ENCODE measurements around the gene NEDD4L.

Gene NEDD4L

GRCh38 chr18:58249712-58250111, 205.7 kb downstream of the NEDD4L start:
- H2AK5ac ChIP-seq (ENCODE audit: low read length) = no peak overlapping the region
- no peak for DNase-seq
- H4K8ac ChIP-seq (ENCODE audit: low read depth, low read length) = no peak overlapping the region
- no CpG with 5 or more reads among the region's 1 CpG for WGBS (ENCODE audit: extremely low coverage, insufficient coverage, insufficient read length)
- H2BK120ac ChIP-seq (ENCODE audit: insufficient read depth, low read length, poor library complexity) = no peak overlapping the region
- no peak overlapping the region for H4K91ac ChIP-seq (ENCODE audit: low read depth, low read length)
- peaks cover 0 to 7% of the 10 kb centered on the region in 2 experiments for H3K36me3 ChIP-seq (ENCODE audit: control insufficient read depth in 1 of 2, insufficient read depth in 2 of 2, low read length in 2 of 2)
- no peak overlapping the region for H3K27ac ChIP-seq (ENCODE audit: low read depth, low read length)
- peaks cover 3% of the 10 kb centered on the region for H3K79me1 ChIP-seq (ENCODE audit: low read length)
- no peak overlapping the region for H3K14ac ChIP-seq (ENCODE audit: low read length)
- H3K79me2 ChIP-seq (ENCODE audit: control insufficient read depth, insufficient read depth, low read length, poor library complexity) = no peaks in the 10 kb centered on the region
- no peak overlapping the region for H3K4ac ChIP-seq (ENCODE audit: low read depth, low read length)
- no peak overlapping the region for H2BK12ac ChIP-seq (ENCODE audit: low read length)
- H3K27me3 ChIP-seq (ENCODE audit: insufficient read depth, low read length) = no peaks in the 10 kb centered on the region
- no peak overlapping the region for H3K4me2 ChIP-seq (ENCODE audit: low read length)
- no peak overlapping the region for H3K4me3 ChIP-seq (ENCODE audit: low read depth, low read length)
- no peak overlapping the region for H4K12ac ChIP-seq (ENCODE audit: low read depth, low read length)
- no peak overlapping the region for H2AFZ ChIP-seq (ENCODE audit: insufficient read depth, low read length, poor library complexity)
- no peaks in the 10 kb centered on the region for H3K9me3 ChIP-seq (ENCODE audit: insufficient read depth, low read depth, low read length)
- no peak overlapping the region for H3K23ac ChIP-seq (ENCODE audit: low read length)
- H3K9ac ChIP-seq (ENCODE audit: low read length) = no peak overlapping the region
- H3K4me1 ChIP-seq (ENCODE audit: control insufficient read depth in 1 of 2, insufficient read depth in 2 of 2, low read length in 2 of 2) = peaks cover 5 to 8% of the 10 kb centered on the region in 2 experiments
- no peak overlapping the region for H2BK5ac ChIP-seq (ENCODE audit: low read depth, low read length, poor library complexity)
- no peak overlapping the region for H3K18ac ChIP-seq (ENCODE audit: low read length)

- H3K27me3 ChIP-seq (ENCODE audit: insufficient read depth, low read length) = no peaks in the 10 kb centered on the region
- no peak overlapping the region for H3K4me2 ChIP-seq (ENCODE audit: low read length)
- H3K4me1 ChIP-seq (ENCODE audit: control insufficient read depth in 1 of 2, insufficient read depth in 2 of 2, low read length in 2 of 2) = peaks cover 12 to 15% of the 10 kb centered on the region in 2 experiments
- no peak overlapping the region for H3K23ac ChIP-seq (ENCODE audit: low read length)
- H3K4ac ChIP-seq (ENCODE audit: low read depth, low read length) = no peak overlapping the region
- no peak overlapping the region for H3K14ac ChIP-seq (ENCODE audit: low read length)
- no peak overlapping the region for H4K91ac ChIP-seq (ENCODE audit: low read depth, low read length)
- no peaks in the 10 kb centered on the region for H3K9me3 ChIP-seq (ENCODE audit: insufficient read depth, low read depth, low read length)
- H3K9ac ChIP-seq (ENCODE audit: low read length) = no peak overlapping the region
- no peak overlapping the region for H3K18ac ChIP-seq (ENCODE audit: low read length)
- H3K79me1 ChIP-seq (ENCODE audit: low read length) = peaks cover 9% of the 10 kb centered on the region
- H2BK120ac ChIP-seq (ENCODE audit: insufficient read depth, low read length, poor library complexity) = no peak overlapping the region
- H2BK12ac ChIP-seq (ENCODE audit: low read length) = no peak overlapping the region
- peak in 1 of 2 donors; percentile 53 for DNase-seq
- H3K36me3 ChIP-seq (ENCODE audit: control insufficient read depth in 1 of 2, insufficient read depth in 2 of 2, low read length in 2 of 2) = peaks cover 13 to 17% of the 10 kb centered on the region in 2 experiments
- H3K4me3 ChIP-seq (ENCODE audit: low read depth, low read length) = no peak overlapping the region
- WGBS (ENCODE audit: extremely low coverage, insufficient coverage, insufficient read length) = no CpG with 5 or more reads among the region's 2 CpGs
- no peak overlapping the region for H4K12ac ChIP-seq (ENCODE audit: low read depth, low read length)
- no peak overlapping the region for H2AFZ ChIP-seq (ENCODE audit: insufficient read depth, low read length, poor library complexity)
- no peak overlapping the region for H3K27ac ChIP-seq (ENCODE audit: low read depth, low read length)
- H4K8ac ChIP-seq (ENCODE audit: low read depth, low read length) = no peak overlapping the region
- no peak overlapping the region for H2AK5ac ChIP-seq (ENCODE audit: low read length)
- no peak overlapping the region for H2BK5ac ChIP-seq (ENCODE audit: low read depth, low read length, poor library complexity)
- H3K79me2 ChIP-seq (ENCODE audit: control insufficient read depth, insufficient read depth, low read length, poor library complexity) = peaks cover 4% of the 10 kb centered on the region
Observed at GRCh38 chr18:58251416-58251815, 207.4 kb downstream of the NEDD4L start.

- Histone ChIP-seq H2AFZ (ENCODE audit: insufficient read depth, low read length, poor library complexity) (no peak overlapping the region), H4K8ac (ENCODE audit: low read depth, low read length) (no peak overlapping the region), H3K4me1 (ENCODE audit: control insufficient read depth in 1 of 2, insufficient read depth in 2 of 2, low read length in 2 of 2) (peaks cover 11 to 14% of the 10 kb centered on the region in 2 experiments), H2BK120ac (ENCODE audit: insufficient read depth, low read length, poor library complexity) (no peak overlapping the region), H2BK12ac (ENCODE audit: low read length) (no peak overlapping the region), H3K4ac (ENCODE audit: low read depth, low read length) (no peak overlapping the region), H2AK5ac (ENCODE audit: low read length) (no peak overlapping the region), H3K14ac (ENCODE audit: low read length) (no peak overlapping the region), H3K36me3 (ENCODE audit: control insufficient read depth in 1 of 2, insufficient read depth in 2 of 2, low read length in 2 of 2) (peaks cover 16 to 20% of the 10 kb centered on the region in 2 experiments), H3K79me1 (ENCODE audit: low read length) (peaks cover 9% of the 10 kb centered on the region), H3K27me3 (ENCODE audit: insufficient read depth, low read length) (no peaks in the 10 kb centered on the region), H3K9ac (ENCODE audit: low read length) (no peak overlapping the region), H2BK5ac (ENCODE audit: low read depth, low read length, poor library complexity) (no peak overlapping the region), H3K18ac (ENCODE audit: low read length) (no peak overlapping the region), H3K23ac (ENCODE audit: low read length) (no peak overlapping the region), H3K79me2 (ENCODE audit: control insufficient read depth, insufficient read depth, low read length, poor library complexity) (peaks cover 4% of the 10 kb centered on the region), H3K9me3 (ENCODE audit: insufficient read depth, low read depth, low read length) (no peaks in the 10 kb centered on the region), H4K12ac (ENCODE audit: low read depth, low read length) (no peak overlapping the region), H3K4me3 (ENCODE audit: low read depth, low read length) (no peak overlapping the region), H3K27ac (ENCODE audit: low read depth, low read length) (no peak overlapping the region), H3K4me2 (ENCODE audit: low read length) (no peak overlapping the region), H4K91ac (ENCODE audit: low read depth, low read length) (no peak overlapping the region)
- DNase-seq = no peak
- no CpG with 5 or more reads among the region's 6 CpGs for WGBS (ENCODE audit: extremely low coverage, insufficient coverage, insufficient read length)
Observed at GRCh38 chr18:58252166-58252565, 208.1 kb downstream of the NEDD4L start.

- Histone ChIP-seq H3K18ac (ENCODE audit: low read length) (no peak overlapping the region), H3K23ac (ENCODE audit: low read length) (no peak overlapping the region), H3K4me1 (ENCODE audit: control insufficient read depth in 1 of 2, insufficient read depth in 2 of 2, low read length in 2 of 2) (peaks cover 7 to 12% of the 10 kb centered on the region in 2 experiments), H3K14ac (ENCODE audit: low read length) (no peak overlapping the region), H3K79me1 (ENCODE audit: low read length) (peaks cover 6% of the 10 kb centered on the region), H2BK120ac (ENCODE audit: insufficient read depth, low read length, poor library complexity) (no peak overlapping the region), H4K12ac (ENCODE audit: low read depth, low read length) (no peak overlapping the region), H3K4me3 (ENCODE audit: low read depth, low read length) (no peak overlapping the region), H4K91ac (ENCODE audit: low read depth, low read length) (no peak overlapping the region), H3K9me3 (ENCODE audit: insufficient read depth, low read depth, low read length) (no peaks in the 10 kb centered on the region), H2AFZ (ENCODE audit: insufficient read depth, low read length, poor library complexity) (no peak overlapping the region), H2BK12ac (ENCODE audit: low read length) (no peak overlapping the region), H3K4me2 (ENCODE audit: low read length) (no peak overlapping the region), H3K79me2 (ENCODE audit: control insufficient read depth, insufficient read depth, low read length, poor library complexity) (peaks cover 4% of the 10 kb centered on the region), H3K36me3 (ENCODE audit: control insufficient read depth in 1 of 2, insufficient read depth in 2 of 2, low read length in 2 of 2) (peaks cover 16% of the 10 kb centered on the region in 2 experiments), H3K9ac (ENCODE audit: low read length) (no peak overlapping the region), H2AK5ac (ENCODE audit: low read length) (no peak overlapping the region), H3K27me3 (ENCODE audit: insufficient read depth, low read length) (no peaks in the 10 kb centered on the region), H2BK5ac (ENCODE audit: low read depth, low read length, poor library complexity) (no peak overlapping the region), H4K8ac (ENCODE audit: low read depth, low read length) (no peak overlapping the region), H3K27ac (ENCODE audit: low read depth, low read length) (no peak overlapping the region), H3K4ac (ENCODE audit: low read depth, low read length) (no peak overlapping the region)
- WGBS (ENCODE audit: extremely low coverage, insufficient coverage, insufficient read length) = no CpG with 5 or more reads among the region's 2 CpGs
- no peak for DNase-seq
Observed at GRCh38 chr18:58253318-58253717, 209.3 kb downstream of the NEDD4L start.

All from trophoblast cell (in vitro differentiated cells and primary cell).